ENCODE measurements around the gene DNAJC22.
"Not testable (repeated sequence)": the region's sequence is repeated elsewhere in the genome, so short reads cannot be mapped to it uniquely, and the experiment has no call there.

DNAJC22 gene

DNA sequence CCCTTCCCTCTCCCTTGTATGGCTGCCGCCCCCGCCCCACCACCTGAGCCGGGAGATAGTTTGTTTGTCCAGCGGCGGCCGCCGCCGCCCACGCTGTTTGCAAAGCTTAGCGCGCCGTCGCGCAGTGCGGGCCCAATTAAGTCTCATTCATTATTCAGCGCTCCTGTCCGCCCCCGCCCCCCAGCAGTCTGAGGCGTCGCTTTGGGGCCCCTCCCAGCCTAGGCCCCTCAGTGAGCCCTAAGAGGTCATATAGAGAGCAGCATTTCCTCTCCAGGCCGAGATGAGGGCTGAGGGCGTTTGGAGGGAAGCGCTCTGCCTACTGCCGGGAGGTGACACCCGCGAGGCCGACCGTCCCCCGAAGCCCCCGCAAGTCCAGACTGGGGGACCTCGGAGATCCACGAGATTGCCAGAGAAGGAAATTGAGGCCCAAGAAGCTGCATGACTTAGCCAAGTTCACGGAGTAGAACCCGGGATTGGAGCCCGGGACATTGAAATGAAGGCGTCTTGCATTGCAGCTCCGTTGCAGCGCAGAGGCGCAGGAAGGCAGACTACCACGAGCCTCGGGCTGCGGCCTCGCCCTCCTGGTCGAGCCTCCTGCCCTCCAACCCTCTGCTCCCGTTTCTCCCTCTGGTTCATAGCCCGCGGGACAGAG lies at the start of gene DNAJC22:
DNAJC22 (plus strand) TSS at position 230 of the 652 bp plus-strand sequence. CDS start 1,985 bp downstream, outside the sequence.
- peak within 1 kb of the TSS; percentile 38 for H3K4me3 ChIP-seq (ENCODE audit: low read depth, low read length)
- TF ChIP-seq, protein P1, sequence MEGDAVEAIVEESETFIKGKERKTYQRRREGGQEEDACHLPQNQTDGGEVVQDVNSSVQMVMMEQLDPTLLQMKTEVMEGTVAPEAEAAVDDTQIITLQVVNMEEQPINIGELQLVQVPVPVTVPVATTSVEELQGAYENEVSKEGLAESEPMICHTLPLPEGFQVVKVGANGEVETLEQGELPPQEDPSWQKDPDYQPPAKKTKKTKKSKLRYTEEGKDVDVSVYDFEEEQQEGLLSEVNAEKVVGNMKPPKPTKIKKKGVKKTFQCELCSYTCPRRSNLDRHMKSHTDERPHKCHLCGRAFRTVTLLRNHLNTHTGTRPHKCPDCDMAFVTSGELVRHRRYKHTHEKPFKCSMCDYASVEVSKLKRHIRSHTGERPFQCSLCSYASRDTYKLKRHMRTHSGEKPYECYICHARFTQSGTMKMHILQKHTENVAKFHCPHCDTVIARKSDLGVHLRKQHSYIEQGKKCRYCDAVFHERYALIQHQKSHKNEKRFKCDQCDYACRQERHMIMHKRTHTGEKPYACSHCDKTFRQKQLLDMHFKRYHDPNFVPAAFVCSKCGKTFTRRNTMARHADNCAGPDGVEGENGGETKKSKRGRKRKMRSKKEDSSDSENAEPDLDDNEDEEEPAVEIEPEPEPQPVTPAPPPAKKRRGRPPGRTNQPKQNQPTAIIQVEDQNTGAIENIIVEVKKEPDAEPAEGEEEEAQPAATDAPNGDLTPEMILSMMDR (IDR thresholded peaks at IDR 0.05; ENCODE audit: borderline replicate concordance, insufficient read depth, low read depth, low read length), result no peak

DNA sequence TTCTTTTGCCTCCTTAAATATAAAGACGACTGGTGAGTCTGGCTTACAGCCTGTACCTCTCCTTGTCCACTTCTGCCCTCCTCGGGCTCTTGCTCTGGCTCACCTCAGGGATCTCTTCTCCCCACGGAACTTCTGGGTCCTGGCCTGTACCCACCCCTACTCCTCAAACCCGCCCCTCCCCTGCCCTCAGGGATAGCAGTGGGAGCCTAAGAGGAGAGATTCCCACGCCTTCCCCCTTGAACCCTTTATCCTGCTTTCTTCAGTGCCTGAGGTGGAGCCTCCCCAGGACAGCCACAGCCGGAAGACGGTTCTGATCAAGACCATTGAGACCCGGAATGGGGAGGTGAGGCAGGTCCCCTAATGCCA lies 49.0 kb upstream of the DNAJC22 start:
- H3K4me3 ChIP-seq (ENCODE audit: low read depth, low read length), result no peak overlapping the region
- TF ChIP-seq, protein P1 (IDR thresholded peaks at IDR 0.05; ENCODE audit: borderline replicate concordance, insufficient read depth, low read depth, low read length), result no peak

DNA sequence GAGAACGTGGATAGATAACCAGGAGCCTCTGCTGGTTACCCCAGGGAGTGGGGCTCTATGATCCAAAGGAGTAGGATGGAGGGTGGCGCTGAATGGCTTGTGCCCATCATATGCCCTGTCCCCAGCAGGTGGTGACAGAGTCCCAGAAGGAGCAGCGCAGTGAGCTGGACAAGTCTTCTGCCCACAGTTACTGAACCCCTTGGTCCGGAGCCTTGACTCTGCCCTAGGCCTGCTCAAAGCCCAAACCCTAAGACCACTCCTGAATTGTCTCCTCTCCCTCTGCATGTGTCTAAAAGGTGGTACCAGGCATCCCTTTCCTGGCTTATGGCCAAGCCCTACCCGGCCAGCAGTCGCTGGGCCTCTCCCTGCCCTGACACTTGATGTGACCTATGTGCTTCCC lies 48.5 kb upstream of the DNAJC22 start:
- no peak overlapping the region for H3K4me3 ChIP-seq (ENCODE audit: low read depth, low read length)
- TF ChIP-seq, protein P1 (IDR thresholded peaks at IDR 0.05; ENCODE audit: borderline replicate concordance, insufficient read depth, low read depth, low read length), result peak; percentile 9; the same call in 1 of the 2 replicates

DNA sequence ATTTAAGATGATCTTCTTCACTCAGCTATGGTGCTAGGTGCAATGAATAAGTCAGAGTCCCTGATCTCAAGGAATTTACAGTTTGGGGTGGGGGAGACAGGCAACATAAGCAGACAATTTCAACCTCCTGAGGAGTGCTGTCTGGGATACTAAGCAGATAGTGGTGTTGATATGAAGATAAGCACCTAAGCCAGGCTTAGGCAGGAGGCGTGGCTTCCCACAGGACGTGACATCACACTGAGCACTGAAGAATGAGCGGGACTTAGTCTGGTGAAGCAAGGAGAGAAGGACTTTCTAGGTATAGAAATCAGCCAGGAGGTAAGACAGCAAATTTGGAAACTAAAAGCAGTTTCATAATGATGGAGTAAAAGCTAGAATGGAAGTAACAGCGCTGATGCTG lies 44.9 kb upstream of the DNAJC22 start:
- TF ChIP-seq, protein P1 (IDR thresholded peaks at IDR 0.05; ENCODE audit: borderline replicate concordance, insufficient read depth, low read depth, low read length), result no peak
- no peak overlapping the region for H3K4me3 ChIP-seq (ENCODE audit: low read depth, low read length)

DNA sequence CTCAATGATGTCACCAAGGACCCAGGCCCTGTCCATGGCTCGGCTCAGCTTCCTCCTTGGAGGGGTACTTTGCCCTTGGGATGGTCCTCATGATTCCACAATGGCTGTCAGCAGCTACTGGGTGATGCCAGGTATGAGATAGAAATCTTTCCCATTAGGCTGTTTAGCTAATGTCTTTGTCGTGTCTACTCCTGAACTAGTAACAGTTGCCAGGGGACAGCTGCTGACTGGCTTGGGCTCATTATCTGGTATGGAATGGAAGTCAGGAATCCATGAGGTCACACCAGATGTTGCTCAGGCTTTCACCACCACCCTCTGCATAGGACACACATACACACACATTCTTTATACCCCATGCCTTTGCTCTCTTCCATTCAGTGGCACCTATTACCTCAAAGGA lies 42.5 kb upstream of the DNAJC22 start:
- TF ChIP-seq, protein P1 (IDR thresholded peaks at IDR 0.05; ENCODE audit: borderline replicate concordance, insufficient read depth, low read depth, low read length), result no peak

DNA sequence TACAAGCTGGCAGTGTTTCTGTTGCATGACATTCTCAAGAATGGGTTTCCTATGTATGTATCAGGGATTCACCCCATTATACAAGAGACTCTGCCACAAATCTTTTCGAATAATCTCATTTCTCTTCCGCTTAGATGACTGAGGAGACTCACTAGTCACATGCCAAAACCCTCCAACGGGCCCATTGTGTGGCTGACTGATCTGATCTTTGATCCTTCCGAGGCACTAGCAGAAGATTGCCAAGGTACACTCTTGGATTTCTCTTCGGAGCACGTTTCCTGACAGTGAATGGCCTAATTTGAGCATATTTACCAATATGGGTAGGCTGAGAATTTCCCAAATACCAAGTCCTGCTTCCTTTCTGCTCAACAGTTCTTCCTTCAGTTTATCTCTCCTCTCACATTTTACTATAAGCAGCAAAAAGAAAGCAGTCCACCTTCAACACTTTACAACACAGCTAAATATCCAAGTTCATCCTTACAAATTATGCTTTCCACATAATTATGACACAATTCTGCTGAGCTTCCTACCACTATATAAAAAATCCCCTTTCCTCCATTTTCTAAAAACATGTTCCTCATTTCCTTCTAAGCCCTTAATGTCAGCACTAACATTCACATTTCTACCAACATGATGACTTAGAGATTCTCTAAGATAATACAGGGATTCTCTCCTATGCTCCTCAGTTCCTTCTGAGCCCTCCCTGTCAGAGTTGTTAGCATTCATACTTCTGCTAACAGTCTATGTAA lies 40.8 kb upstream of the DNAJC22 start:
- TF ChIP-seq, protein P1 (IDR thresholded peaks at IDR 0.05; ENCODE audit: borderline replicate concordance, insufficient read depth, low read depth, low read length), result no peak
- H3K4me3 ChIP-seq (ENCODE audit: low read depth, low read length), result no peak overlapping the region

More for the DNA sequence above, 42.5 kb upstream of the DNAJC22 start:
- H3K4me3 ChIP-seq (ENCODE audit: low read depth, low read length), result no peak overlapping the region

DNA sequence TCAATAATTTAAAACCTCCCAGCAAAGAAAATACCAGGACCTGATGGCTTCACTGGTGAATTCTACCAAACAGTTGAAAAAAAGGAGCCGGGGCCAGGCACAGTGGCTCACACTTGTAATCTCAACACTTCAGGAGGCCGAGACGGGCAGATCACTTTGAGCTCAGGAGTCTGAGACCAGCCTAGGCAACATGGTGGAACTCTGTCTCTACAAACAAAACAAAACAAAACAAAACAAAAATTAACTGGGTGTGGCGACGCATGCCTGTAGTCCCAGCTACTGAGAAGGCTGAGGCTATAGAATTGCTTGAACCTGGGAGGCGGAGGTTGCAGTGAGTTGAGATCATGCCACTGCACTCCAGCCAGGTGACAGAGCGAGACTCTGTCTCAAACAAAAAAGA lies 37.3 kb upstream of the DNAJC22 start:
- no peak overlapping the region for H3K4me3 ChIP-seq (ENCODE audit: low read depth, low read length)
- TF ChIP-seq, protein P1 (IDR thresholded peaks at IDR 0.05; ENCODE audit: borderline replicate concordance, insufficient read depth, low read depth, low read length), result no peak

DNA sequence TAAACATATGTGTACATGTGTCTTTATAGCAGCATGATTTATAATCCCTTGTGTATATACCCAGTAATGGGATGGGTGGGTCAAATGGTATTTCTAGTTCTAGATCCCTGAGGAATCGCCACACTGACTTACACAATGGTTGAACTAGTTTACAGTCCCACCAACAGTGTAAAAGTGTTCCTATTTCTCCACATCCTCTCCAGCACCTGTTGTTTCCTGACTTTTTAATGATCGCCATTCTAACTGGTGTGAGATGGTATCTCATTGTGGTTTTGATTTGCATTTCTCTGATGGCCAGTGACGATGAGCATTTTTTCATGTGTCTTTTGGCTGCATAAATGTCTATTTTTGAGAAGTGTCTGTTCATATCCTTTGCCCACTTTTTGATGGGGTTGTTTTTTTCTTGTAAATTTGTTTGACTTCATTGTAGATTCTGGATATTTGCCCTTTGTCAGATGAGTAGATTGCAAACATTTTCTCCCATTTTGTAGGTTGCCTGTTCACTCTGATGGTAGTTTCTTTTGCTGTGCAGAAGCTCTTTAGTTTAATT lies 36.2 kb upstream of the DNAJC22 start:
- not testable (repeated sequence) for H3K4me3 ChIP-seq (ENCODE audit: low read depth, low read length)

Data from GM12875 (cell line).